ENCODE measurements around the gene UBE2R2. TPM values are rescaled to one million over a fixed set of nuclear protein-coding genes. Genes with fewer than 3 reads are reported as not detected.
"Not testable (repeated sequence)": the region's sequence is repeated elsewhere in the genome, so short reads cannot be mapped to it uniquely, and the experiment has no call there.

UBE2R2 gene
- total RNA-seq, 1 donor from 2014 or later = 39.9 TPM

- ATAC-seq; DNase-seq (ENCODE audit: low spot score); intact Hi-C loops (cut with DNase I): not testable (repeated sequence)
These were observed 20.3 kb upstream of the UBE2R2 start for GRCh38 chr9:33796679-33797078.

GRCh38 chr9:33797837-33798236, 19.1 kb upstream of the UBE2R2 start:
- ATAC-seq (no peak), DNase-seq (ENCODE audit: low spot score) (no peak)
- intact Hi-C loops (cut with DNase I) = no loop called here

GRCh38 chr9:33798545-33798944, 18.4 kb upstream of the UBE2R2 start:
- intact Hi-C loops (cut with DNase I) = no loop called here
- ATAC-seq = no peak
- DNase-seq (ENCODE audit: low spot score) = no peak

- intact Hi-C loops (cut with DNase I) = no loop called here
- no peak for DNase-seq (ENCODE audit: low spot score)
- ATAC-seq = no peak
These were observed 16.8 kb upstream of the UBE2R2 start for GRCh38 chr9:33799928-33800704.

- DNase-seq (ENCODE audit: low spot score) (no peak), ATAC-seq (no peak)
- intact Hi-C loops (cut with DNase I) = no loop called here
These were observed 16.1 kb upstream of the UBE2R2 start for GRCh38 chr9:33800886-33801285.

GRCh38 chr9:33801943-33802500, 14.9 kb upstream of the UBE2R2 start:
- intact Hi-C loops (cut with DNase I); ATAC-seq; DNase-seq (ENCODE audit: low spot score): not testable (repeated sequence)

GRCh38 chr9:33804196-33804595, 12.8 kb upstream of the UBE2R2 start:
- ATAC-seq; intact Hi-C loops (cut with DNase I): not testable (repeated sequence)

GRCh38 chr9:33807156-33807555, 9.8 kb upstream of the UBE2R2 start:
- intact Hi-C loops (cut with DNase I); ATAC-seq; DNase-seq (ENCODE audit: low spot score): not testable (repeated sequence)

More at GRCh38 chr9:33804196-33804595, 12.8 kb upstream of the UBE2R2 start:
- DNase-seq (ENCODE audit: low spot score) = not testable (repeated sequence)

GRCh38 chr9:33808979-33809322, 8.0 kb upstream of the UBE2R2 start:
- DNase-seq (ENCODE audit: low spot score); intact Hi-C loops (cut with DNase I); ATAC-seq: not testable (repeated sequence)

- intact Hi-C loops (cut with DNase I) = no loop called here
- no peak for DNase-seq (ENCODE audit: low spot score)
- ATAC-seq = no peak
These were observed 7.5 kb upstream of the UBE2R2 start for GRCh38 chr9:33809506-33809905.

GRCh38 chr9:33813712-33814641, 3.0 kb upstream of the UBE2R2 start:
- intact Hi-C loops (cut with DNase I) = no loop called here
- no peak for DNase-seq (ENCODE audit: low spot score)
- peak; percentile 3 for ATAC-seq

- no peak for DNase-seq (ENCODE audit: low spot score)
- intact Hi-C loops (cut with DNase I) = no loop called here
- no peak for ATAC-seq
These were observed 1.2 kb upstream of the UBE2R2 start for GRCh38 chr9:33815781-33816180.

- ATAC-seq (peak; percentile 5), DNase-seq (ENCODE audit: low spot score) (peak; percentile 79)
- intact Hi-C loops (cut with DNase I) = no loop called here
These were observed 587 bp downstream of the UBE2R2 start for GRCh38 chr9:33817327-33818166.

- peak; percentile 0 for ATAC-seq
- intact Hi-C loops (cut with DNase I) = no loop called here
- no peak for DNase-seq (ENCODE audit: low spot score)
These were observed 1.3 kb downstream of the UBE2R2 start for GRCh38 chr9:33818167-33818846.

- ATAC-seq = no peak
- intact Hi-C loops (cut with DNase I) = no loop called here
These were observed 2.0 kb downstream of the UBE2R2 start for GRCh38 chr9:33818847-33819500.

GRCh38 chr9:33820231-33820745, 3.3 kb downstream of the UBE2R2 start:
- ATAC-seq = no peak
- no peak for DNase-seq (ENCODE audit: low spot score)
- intact Hi-C loops (cut with DNase I) = no loop called here

More at GRCh38 chr9:33818847-33819500, 2.0 kb downstream of the UBE2R2 start:
- DNase-seq (ENCODE audit: low spot score) = no peak

- DNase-seq (ENCODE audit: low spot score) = no peak
- intact Hi-C loops (cut with DNase I) = no loop called here
- no peak for ATAC-seq
These were observed 6.8 kb downstream of the UBE2R2 start for GRCh38 chr9:33823801-33824200.
